Stimulated activated CD8-positive, alpha-beta memory T cell treated with anti-CD3 and anti-CD28 coated beads, Interleukin-4, amount 100 ng/mL, for 4 hours (primary cell): ENCODE measurements around the gene TAF6.

Experiments used
- DNase-seq, 2 donors: peaks; one replicate each; pipeline ENCODE4 v3.0.0-alpha.2; 2020; ENCODE audit warnings: low read depth in 2 of 2, low spot score in 1 of 2

Gene TAF6

GRCh38 chr7:100098913-100099312 is 20.2 kb downstream of the TAF6 start:
- no peak for DNase-seq

- DNase-seq: no peak
Observed at GRCh38 chr7:100095704-100096103, 23.5 kb downstream of the TAF6 start.

GRCh38 chr7:100095289-100095688 is 23.9 kb downstream of the TAF6 start:
- no peak for DNase-seq

GRCh38 chr7:100093925-100094486 is 25.2 kb downstream of the TAF6 start:
- no peak for DNase-seq

- DNase-seq: no peak
Observed at GRCh38 chr7:100093498-100093897, 25.7 kb downstream of the TAF6 start.

GRCh38 chr7:100093054-100093453 is 26.1 kb downstream of the TAF6 start:
- no peak for DNase-seq

GRCh38 chr7:100091411-100092181 is 27.6 kb downstream of the TAF6 start:
- no peak for DNase-seq

- no peak for DNase-seq
Observed at GRCh38 chr7:100090527-100091410, 28.4 kb downstream of the TAF6 start.

GRCh38 chr7:100089458-100090196 is 29.5 kb downstream of the TAF6 start:
- no peak for DNase-seq

- DNase-seq: peak; percentile 64 to 75
Observed at GRCh38 chr7:100088621-100089457, 30.3 kb downstream of the TAF6 start, which contains the start of gene COPS6. Gene COPS6, plus strand, starts transcription at chr7:100088969. Its CDS starts 22 bp downstream, at chr7:100088991.

- no peak for DNase-seq
Observed at GRCh38 chr7:100088095-100088620, 31.0 kb downstream of the TAF6 start.

GRCh38 chr7:100087055-100087750 is 32.0 kb downstream of the TAF6 start:
- DNase-seq: no peak

GRCh38 chr7:100085515-100085914 is 33.6 kb downstream of the TAF6 start:
- no peak for DNase-seq

- no peak for DNase-seq
Observed at GRCh38 chr7:100082978-100083377, 36.2 kb downstream of the TAF6 start.

GRCh38 chr7:100081535-100082102 is 37.5 kb downstream of the TAF6 start, which contains the start of gene ZNF3:
Gene ZNF3, minus strand, starts transcription at chr7:100081723. Its CDS starts 4,366 bp downstream, at chr7:100077357.
- peak; percentile 93 to 96 for DNase-seq

- DNase-seq: no peak
Observed at GRCh38 chr7:100080907-100081534, 38.1 kb downstream of the TAF6 start.

- DNase-seq: no peak
Observed at GRCh38 chr7:100079024-100079560, 40.1 kb downstream of the TAF6 start.

GRCh38 chr7:100077205-100077604 is 42.0 kb downstream of the TAF6 start:
- no peak for DNase-seq
